Measurements from ENCODE around the gene RNF144B.
"Not testable (repeated sequence)": the region's sequence is repeated elsewhere in the genome, so short reads cannot be mapped to it uniquely, and the experiment has no call there.

Gene RNF144B

GRCh38 chr6:18445228-18445627, 58.1 kb downstream of the RNF144B start:
- DNase-seq (ENCODE audit: low read depth) = no peak

- DNase-seq (ENCODE audit: low read depth) = no peak
Observed at GRCh38 chr6:18446771-18447170, 59.6 kb downstream of the RNF144B start.

- DNase-seq (ENCODE audit: low read depth) = no peak
Observed at GRCh38 chr6:18447552-18447951, 60.4 kb downstream of the RNF144B start.

GRCh38 chr6:18451756-18452155, 64.6 kb downstream of the RNF144B start:
- no peak for DNase-seq (ENCODE audit: low read depth)

- no peak for DNase-seq (ENCODE audit: low read depth)
Observed at GRCh38 chr6:18454446-18454845, 67.3 kb downstream of the RNF144B start.

- DNase-seq (ENCODE audit: low read depth) = no peak
Observed at GRCh38 chr6:18457065-18457737, 70.1 kb downstream of the RNF144B start.

- DNase-seq (ENCODE audit: low read depth) = not testable (repeated sequence)
Observed at GRCh38 chr6:18458086-18458485, 70.9 kb downstream of the RNF144B start.

GRCh38 chr6:18463429-18463828, 76.3 kb downstream of the RNF144B start:
- no peak for DNase-seq (ENCODE audit: low read depth)

- no peak for DNase-seq (ENCODE audit: low read depth)
Observed at GRCh38 chr6:18464176-18464575, 77.0 kb downstream of the RNF144B start.

GRCh38 chr6:18465410-18466154, 78.4 kb downstream of the RNF144B start:
- DNase-seq (ENCODE audit: low read depth) = no peak

GRCh38 chr6:18467741-18468502, 80.8 kb downstream of the RNF144B start:
- no peak for DNase-seq (ENCODE audit: low read depth)

- no peak for DNase-seq (ENCODE audit: low read depth)
Observed at GRCh38 chr6:18468503-18468843, 81.3 kb downstream of the RNF144B start.

- DNase-seq (ENCODE audit: low read depth) = no peak
Observed at GRCh38 chr6:18469536-18469935, 82.4 kb downstream of the RNF144B start.

- DNase-seq (ENCODE audit: low read depth) = no peak
Observed at GRCh38 chr6:18471232-18471964, 84.2 kb downstream of the RNF144B start.

GRCh38 chr6:18472941-18473340, 85.8 kb downstream of the RNF144B start:
- DNase-seq (ENCODE audit: low read depth) = no peak

GRCh38 chr6:18473755-18474154, 86.6 kb downstream of the RNF144B start:
- no peak for DNase-seq (ENCODE audit: low read depth)

- no peak for DNase-seq (ENCODE audit: low read depth)
Observed at GRCh38 chr6:18477301-18477941, 90.3 kb downstream of the RNF144B start.

GRCh38 chr6:18478610-18479009, 91.5 kb downstream of the RNF144B start:
- DNase-seq (ENCODE audit: low read depth) = no peak

- DNase-seq (ENCODE audit: low read depth) = no peak
Observed at GRCh38 chr6:18481870-18482269, 94.7 kb downstream of the RNF144B start.

GRCh38 chr6:18485660-18486435, 98.7 kb downstream of the RNF144B start:
- no peak for DNase-seq (ENCODE audit: low read depth)

- DNase-seq (ENCODE audit: low read depth) = no peak
Observed at GRCh38 chr6:18488004-18488403, 100.9 kb downstream of the RNF144B start.

Data from activated gamma-delta T cell treated with anti-CD3 and anti-CD28 coated beads, Interleukin-2, amount 50 U/mL, for 16 hours (primary cell).